GM21423 (cell line): Measurements from ENCODE around the gene IDNK.
A peak's percentile ranks its signal among the peaks of the same experiment; 100 is the strongest.

Experiments
- ATAC-seq: cut with Tn5 transposase; IDR thresholded peaks from one replicate; pipeline ENCODE4 v1.9.1; 2021; ENCODE audit warnings: mild to moderate bottlenecking, moderate library complexity; ENCODE audit not compliant: unreplicated experiment

The IDNK gene

DNA sequence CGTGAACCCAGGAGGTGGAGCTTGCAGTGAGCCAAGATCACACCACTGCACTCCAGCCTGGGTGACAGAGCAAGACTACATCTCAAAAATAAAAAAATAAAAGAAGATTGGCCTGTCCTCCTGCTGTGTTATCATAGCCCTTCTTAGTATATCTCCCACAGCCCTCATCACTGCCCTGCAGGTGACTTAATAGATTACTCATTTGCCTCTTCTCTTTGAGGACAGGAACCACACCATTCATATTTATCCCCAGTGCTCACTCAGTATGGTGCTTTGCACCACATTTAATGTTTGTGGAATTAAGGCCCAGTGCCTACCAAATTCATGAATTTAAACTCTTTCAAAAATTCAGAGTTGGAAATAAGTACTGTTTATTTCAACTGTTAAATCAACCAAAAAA lies 10.3 kb downstream of the IDNK start:
- peak; percentile 55 for ATAC-seq

GRCh38 chr9:83633676-83634075 lies 10.7 kb downstream of the IDNK start:
- no peak for ATAC-seq

DNA sequence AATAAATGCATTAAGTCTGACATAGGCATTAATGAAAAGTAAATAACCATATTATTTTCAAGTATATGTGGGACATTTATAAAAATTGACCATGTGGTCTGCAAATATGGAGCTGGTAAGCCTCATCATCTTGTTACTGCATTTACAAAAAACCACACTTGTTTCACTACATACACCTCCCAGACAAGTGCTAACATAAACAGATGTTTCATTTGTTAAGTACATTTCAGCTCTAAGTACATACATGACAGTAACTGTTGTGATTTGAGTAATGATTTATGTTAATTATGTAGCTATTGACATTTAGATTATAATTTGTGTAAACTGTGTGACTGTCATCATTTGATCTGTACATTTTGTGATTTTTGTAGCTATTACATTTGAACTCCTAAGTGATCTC lies 13.9 kb downstream of the IDNK start:
- ATAC-seq = no peak

- ATAC-seq = no peak
These were observed 14.4 kb downstream of the IDNK start for GRCh38 chr9:83637389-83637788.

DNA sequence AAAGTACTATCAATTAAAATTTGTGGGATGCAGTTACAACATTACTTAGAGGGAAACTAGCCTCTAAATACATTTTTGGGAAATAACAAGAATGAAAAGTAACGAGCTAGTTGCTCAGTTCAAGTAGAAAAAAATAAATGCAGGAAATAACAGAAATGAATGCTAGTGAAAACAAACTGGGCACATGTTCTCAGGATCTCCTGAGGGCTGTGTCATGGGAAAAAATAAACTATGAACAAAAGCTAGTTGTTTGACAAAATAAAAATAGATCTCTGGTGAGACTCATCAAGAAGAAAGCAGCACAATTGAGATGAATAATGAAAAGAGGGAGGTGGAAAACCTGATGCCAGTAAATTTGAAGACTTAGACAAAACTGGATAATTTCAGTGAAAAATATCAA lies 16.3 kb downstream of the IDNK start:
- no peak for ATAC-seq

DNA sequence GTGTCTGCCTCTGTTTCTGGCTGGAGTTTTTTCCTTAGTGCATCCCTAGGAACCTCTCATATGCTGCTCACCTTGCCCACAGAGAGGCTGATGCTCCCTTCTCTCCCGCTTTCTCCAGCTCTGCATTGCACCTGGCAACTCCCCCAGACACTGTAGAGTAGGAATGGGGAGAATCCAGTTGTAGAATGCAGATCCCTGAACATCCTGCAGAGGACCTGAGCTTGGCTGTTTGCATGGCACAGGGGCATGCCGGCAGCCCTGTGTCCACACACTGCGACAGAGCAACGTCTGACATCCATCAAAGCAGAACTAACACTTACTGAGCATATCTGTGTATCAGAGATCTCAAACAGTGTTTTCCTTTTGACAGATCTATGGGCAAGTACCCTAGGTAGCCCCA lies 19.9 kb downstream of the IDNK start:
- no peak for ATAC-seq

DNA sequence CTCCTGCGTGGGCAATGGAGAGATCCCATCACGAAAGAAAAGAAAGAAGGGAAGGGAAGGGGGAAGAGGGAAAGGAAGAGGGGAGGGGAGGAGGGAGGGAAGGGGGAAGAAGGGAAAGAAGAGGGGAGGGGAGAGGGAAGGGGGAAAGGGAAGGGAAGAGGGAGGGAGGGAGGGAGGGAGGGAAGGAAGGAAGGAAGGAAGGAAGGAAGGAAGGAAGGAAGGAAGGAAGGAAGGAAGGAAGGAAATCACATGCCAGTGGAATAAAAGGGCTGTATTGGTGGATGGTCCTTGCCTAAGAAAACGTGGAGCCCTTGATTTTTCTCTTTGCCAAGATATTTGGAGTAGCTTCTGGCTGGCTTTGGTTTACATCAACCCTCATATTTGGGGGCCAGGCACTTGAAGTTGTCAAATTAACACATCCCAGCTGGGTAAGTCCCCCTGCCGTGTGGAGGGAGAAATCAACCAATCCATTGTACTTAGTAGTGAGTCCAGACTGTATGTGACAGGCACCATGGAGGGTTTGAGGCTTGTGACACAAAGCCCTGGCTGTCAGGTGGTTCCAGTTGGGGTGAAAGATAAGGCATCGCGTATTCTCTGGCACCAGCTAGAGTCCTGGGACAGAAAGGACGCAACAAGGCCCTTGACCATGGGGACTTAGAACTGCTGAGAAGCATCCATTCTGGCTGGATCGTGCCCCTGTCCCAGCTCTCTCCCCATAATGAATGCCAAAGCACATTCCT lies 23.7 kb downstream of the IDNK start:
- ATAC-seq = no peak

DNA sequence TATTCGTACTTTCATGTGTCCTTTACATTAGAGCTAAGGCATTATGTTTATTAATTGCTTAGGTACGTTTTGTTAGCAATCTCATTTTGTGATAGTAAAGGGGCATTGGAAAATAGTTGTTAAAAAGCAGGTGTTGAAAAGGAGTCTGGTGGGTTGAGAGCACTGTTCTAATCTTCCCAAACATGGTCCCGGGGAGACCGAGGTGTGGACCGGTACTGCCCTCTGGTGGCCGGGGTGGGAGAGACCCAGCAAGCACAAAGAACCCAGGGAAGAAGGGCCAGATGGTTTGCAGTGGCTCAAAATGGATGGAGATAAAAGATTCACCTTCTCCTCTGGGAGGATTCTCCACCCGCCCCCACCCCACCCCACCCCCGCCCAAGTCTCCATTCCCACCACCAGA lies 26.1 kb downstream of the IDNK start:
- peak; percentile 67 for ATAC-seq

- ATAC-seq = no peak
These were observed 26.6 kb downstream of the IDNK start for GRCh38 chr9:83649515-83649914.

GRCh38 chr9:83651558-83651957 lies 28.6 kb downstream of the IDNK start:
- no peak for ATAC-seq

DNA sequence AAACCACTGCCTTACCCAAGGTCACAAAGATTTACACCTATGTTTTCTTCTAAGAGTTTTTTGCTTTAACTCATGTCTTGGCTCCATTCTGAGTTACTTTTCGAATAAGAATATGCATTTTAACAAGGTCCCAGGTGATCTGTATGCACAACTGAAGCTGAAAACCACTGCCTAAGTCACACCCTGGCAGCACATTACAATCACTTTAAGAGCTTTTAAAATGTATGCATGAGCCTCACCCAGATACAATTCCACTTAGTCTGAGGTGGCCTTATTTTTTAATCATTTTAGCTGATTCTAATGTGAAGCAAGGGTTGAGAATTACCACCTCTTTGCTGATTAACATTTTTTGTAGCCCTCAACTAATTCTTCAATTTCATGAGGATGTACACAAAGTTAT lies 29.5 kb downstream of the IDNK start:
- no peak for ATAC-seq

- ATAC-seq = no peak
These were observed 32.5 kb downstream of the IDNK start for GRCh38 chr9:83655433-83655832.

DNA sequence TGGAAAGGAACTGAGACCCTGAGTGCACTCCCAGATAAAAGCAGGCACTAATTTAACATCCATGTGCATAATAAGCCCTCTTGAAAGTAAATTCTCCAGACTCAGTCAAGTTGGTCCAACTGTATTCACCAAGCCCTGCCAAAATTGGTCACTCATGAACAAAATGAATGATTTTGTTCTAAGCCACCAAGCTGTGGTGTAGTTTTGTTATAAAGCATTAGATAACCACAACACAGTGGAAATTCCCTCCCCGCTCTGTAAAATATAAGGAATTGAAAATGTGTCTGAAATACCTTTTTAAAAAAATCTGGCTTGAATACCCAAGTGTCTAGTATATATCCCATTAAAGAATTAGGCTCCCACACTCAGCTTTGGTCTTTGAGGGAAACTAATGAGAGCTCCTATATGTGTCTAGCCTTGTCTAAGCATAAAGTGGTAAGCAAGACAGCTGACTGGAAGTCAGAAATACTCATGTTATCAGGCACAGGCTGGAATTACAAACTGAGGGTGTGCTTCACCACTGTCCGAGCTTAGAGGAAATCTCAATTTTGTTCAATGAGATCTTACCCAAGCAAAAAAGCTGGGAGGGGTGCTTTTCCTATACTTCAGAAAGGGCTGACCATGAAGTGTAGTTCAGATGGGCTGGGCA lies 33.2 kb downstream of the IDNK start:
- ATAC-seq = no peak

DNA sequence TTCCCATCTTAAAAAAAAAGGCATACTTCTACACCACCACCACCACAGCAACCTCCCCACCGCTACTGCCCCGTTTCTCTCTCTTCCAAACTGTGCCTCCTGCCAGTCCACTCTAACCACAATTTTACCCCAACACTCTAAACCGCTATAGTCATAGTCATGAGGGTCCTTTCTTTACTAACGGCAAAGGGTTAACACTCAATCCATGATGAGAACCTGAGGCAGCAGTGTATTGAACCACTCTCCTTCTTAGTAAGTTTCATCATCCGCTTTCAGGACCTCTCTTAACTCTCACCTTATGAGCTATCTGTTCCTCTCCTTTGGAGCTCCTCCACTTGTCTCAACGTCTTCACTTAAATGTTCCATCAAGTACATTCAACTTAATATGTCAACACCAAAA lies 34.0 kb downstream of the IDNK start:
- ATAC-seq = no peak

DNA sequence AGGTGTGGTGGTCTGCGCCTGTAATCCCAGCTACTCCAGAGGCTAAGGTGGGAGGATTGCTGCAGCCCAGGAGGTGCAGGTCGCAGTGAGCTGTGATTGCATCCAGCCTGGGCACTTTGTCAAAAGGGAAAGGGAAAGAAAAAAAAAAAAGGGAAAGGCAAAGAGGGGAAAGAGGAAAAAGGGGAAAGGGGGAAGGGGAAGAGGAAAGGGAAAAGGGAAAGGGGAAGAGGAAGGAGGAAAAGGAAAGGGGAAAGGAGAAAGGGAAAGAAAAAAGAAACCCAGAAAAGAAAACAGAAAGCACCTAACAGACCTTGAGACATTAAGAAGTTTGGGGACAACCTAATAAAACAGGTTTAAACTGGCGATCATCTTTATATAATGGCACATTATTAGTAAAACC lies 40.0 kb downstream of the IDNK start:
- no peak for ATAC-seq

- peak; percentile 93 for ATAC-seq
These were observed 42.7 kb downstream of the IDNK start for GRCh38 chr9:83665580-83666200.

GRCh38 chr9:83669067-83669466 lies 46.1 kb downstream of the IDNK start:
- ATAC-seq = no peak

- no peak for ATAC-seq
These were observed 47.4 kb downstream of the IDNK start for GRCh38 chr9:83670381-83670780.

DNA sequence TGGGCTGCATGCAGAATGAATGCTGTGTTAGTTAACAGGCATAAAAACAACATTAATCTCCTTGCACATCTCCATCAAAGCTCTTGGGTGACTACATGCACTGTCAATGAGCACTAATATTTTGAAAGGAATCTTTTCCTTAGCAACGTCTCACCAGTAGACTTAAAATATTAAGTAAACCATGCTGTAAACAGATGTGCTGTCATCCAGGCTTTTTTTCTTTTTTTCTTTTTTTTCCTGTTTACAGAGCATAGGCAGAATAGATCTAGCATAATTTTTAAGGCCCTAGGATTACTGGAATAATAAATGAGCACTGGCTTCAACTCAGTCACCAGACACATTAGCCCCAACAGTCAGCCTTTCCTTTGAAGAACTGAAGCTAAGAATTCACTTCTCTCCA lies 48.5 kb downstream of the IDNK start:
- no peak for ATAC-seq

DNA sequence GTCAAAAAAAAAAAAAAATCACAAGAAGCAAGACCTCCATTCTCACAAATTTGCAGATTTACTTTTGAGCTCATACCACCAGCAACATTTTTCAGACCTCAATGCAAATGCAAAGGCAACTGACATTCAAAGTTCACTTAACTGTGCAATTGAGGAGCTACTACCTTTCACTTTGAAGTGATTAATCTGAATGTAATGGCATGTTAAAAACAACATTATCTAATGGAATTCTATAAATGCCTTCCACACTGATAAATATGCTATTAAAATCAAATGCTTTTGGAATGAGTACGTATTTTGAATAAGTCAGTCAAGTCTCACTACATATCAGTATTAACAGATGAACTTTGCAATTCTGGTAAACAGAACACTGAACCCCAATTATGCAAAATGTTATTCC lies 52.5 kb downstream of the IDNK start:
- no peak for ATAC-seq

DNA sequence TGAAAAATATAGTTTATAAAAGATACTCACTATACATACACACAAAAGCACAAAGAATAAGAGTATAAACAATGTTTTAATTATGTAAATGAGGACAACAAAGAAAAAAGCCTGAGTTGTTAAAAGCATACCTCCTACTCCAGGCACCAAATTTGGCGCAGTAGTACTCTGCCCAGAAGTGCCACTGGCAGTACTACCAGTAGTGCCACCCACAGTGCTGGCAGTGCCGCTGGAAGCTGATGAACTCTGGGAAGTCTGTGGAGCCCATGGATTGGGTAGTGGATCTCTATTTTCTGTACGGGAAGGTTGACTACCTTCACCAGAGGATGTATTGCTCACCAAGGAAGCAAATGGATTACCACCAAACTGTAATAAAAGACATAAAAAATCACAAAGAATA lies 54.7 kb downstream of the IDNK start:
- no peak for ATAC-seq

DNA sequence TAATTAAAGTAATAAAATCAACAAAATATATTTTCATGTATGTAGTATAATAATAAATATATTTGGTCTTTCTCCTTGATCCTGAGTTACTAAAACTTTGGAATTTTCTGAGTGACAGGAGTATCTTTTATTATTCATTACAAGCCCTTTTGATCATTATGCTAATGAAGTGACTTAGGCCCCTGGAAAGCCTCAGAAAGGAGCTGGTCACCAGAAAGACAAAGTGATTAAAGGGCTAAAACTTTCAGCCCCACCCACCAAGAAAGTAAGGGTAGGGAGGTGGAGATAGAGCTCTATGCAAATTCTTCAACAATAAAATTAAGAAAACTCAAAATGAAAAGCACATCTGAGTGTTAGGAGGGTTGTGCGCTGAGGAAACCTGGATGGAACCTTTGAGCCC lies 57.3 kb downstream of the IDNK start:
- no peak for ATAC-seq
